OCI-LY1 (cell line): ENCODE measurements around the gene PI4KB.

ENCODE experiments used
- H2AFZ ChIP-seq: fragments of 200-600 bp; sonication (generic), shearing (Covaris generic); 2 replicates; pipeline ENCODE4 v1.6.0; 2014; ENCODE audit warnings: antibody characterized with exemption, mild to moderate bottlenecking, low read length
- H3F3A ChIP-seq: fragments of 200-600 bp; sonication (generic), shearing (Covaris generic); 2 replicates; pipeline ENCODE4 v1.6.0; 2014; ENCODE audit warnings: mild to moderate bottlenecking, antibody characterized with exemption, low read length, moderate library complexity; ENCODE audit not compliant: insufficient read depth
- H3K27ac ChIP-seq: fragments of 200-600 bp; sonication (generic); 2 replicates; pipeline ENCODE4 v1.5.1; 2014; ENCODE audit warnings: low read length, mixed run types, mild to moderate bottlenecking, low read depth; ENCODE audit not compliant: poor library complexity, severe bottlenecking
- H3K27me3 ChIP-seq: fragments of 200-600 bp; sonication (generic); 2 replicates; pipeline ENCODE4 v1.6.0; 2014; ENCODE audit warnings: antibody characterized with exemption, mild to moderate bottlenecking, low read length, moderate library complexity; ENCODE audit not compliant: insufficient read depth
- H3K36me3 ChIP-seq: fragments of 200-600 bp; sonication (generic); 2 replicates; pipeline ENCODE4 v1.6.1; 2014; ENCODE audit warnings: mild to moderate bottlenecking, antibody characterized with exemption, low read length, moderate library complexity, mixed read lengths; ENCODE audit not compliant: insufficient read depth
- H3K4me1 ChIP-seq: fragments of 200-600 bp; sonication (generic); 2 replicates; pipeline ENCODE4 v1.5.1; 2014; ENCODE audit warnings: mild to moderate bottlenecking, low read length, moderate library complexity; ENCODE audit not compliant: insufficient read depth, severe bottlenecking
- H3K4me2 ChIP-seq: fragments of 200-600 bp; sonication (generic), shearing (Covaris generic); 2 replicates; pipeline ENCODE4 v1.6.1; 2014; ENCODE audit warnings: low read length
- H3K4me3 ChIP-seq: fragments of 200-600 bp; sonication (generic); 2 replicates; pipeline ENCODE4 v1.5.1; 2014; ENCODE audit warnings: low read length, low read depth, mild to moderate bottlenecking, mixed read lengths; ENCODE audit not compliant: poor library complexity, severe bottlenecking
- H3K79me2 ChIP-seq: fragments of 200-600 bp; shearing (Covaris generic); 2 replicates; pipeline ENCODE4 v1.6.1; 2016; ENCODE audit warnings: mixed run types, low read length, mixed read lengths; ENCODE audit not compliant: insufficient read depth
- H3K9ac ChIP-seq: fragments of 200-600 bp; sonication (generic), shearing (Covaris generic); 2 replicates; pipeline ENCODE4 v1.6.1; 2014; ENCODE audit warnings: mild to moderate bottlenecking, low read length, mixed read lengths
- H3K9me2 ChIP-seq: fragments of 200-600 bp; sonication (generic), shearing (Covaris generic); 2 replicates; pipeline ENCODE4 v1.6.1; 2014; ENCODE audit warnings: low read depth, mild to moderate bottlenecking, low read length, mixed read lengths
- H3K9me3 ChIP-seq: fragments of 200-600 bp; shearing (Covaris generic); 2 replicates; pipeline ENCODE4 v1.6.1; 2014; ENCODE audit warnings: low read length, mixed read lengths
- H4K20me1 ChIP-seq: fragments of 200-600 bp; sonication (generic), shearing (Covaris generic); 2 replicates; pipeline ENCODE4 v1.6.0; 2016; ENCODE audit warnings: mild to moderate bottlenecking, low read length; ENCODE audit not compliant: insufficient read depth
- EZH2 ChIP-seq: fragments of 200-600 bp; sonication (generic), shearing (Covaris generic); IDR thresholded peaks from 2 replicates; pipeline ENCODE4 v1.8.0; 2017; ENCODE audit warnings: borderline replicate concordance, mixed run types, mild to moderate bottlenecking, antibody characterized with exemption, low read length, moderate library complexity, mixed read lengths
- TF ChIP-seq, protein P1 (sequence below): fragments of 200-600 bp; sonication (generic), shearing (Covaris generic); IDR thresholded peaks from 2 replicates; pipeline ENCODE4 v1.5.1; 2017; ENCODE audit warnings: mild to moderate bottlenecking, antibody characterized with exemption, low read length, moderate library complexity, mixed read lengths

Gene PI4KB

DNA sequence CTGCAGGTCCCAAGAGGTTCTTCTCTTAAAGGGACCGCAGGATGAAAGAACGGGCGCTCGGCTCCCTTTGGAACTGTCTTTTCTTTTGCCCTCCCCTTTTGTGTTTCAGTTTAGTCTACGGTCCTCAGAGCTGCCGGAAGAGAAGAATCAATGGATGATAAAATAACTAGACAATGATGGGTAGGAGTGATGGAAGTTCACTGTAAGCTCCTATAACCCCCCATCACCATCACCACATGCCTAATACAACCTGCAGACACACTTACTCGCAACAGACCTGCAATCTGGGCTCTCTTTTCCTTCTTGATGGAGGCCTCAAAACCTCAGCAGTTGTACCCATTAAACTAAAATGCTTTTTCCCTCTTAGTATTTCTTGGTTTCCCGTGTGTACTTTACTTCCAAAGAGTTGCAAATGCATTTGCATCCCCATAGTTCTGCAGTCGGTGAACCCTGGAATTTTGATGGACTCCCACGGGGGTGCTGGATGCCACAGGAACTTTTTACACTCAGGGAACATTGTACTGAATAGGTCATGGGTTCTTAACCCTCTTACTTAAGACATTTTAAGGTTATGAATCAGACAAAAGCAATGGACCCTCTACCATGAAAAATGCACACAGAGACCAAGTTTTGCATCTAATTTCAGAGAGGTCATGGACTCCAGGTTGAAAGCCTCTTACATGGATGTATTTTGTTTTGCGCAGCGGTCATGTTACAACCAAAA, 20.5 kb upstream of the PI4KB start:
- Histone ChIP-seq H3K36me3 (peaks cover 34% of the 10 kb centered on the region), H2AFZ (peak overlapping the region; percentile 17), H3K4me3 (peak overlapping the region; percentile 71), H3K4me1 (peaks cover 26% of the 10 kb centered on the region), H3K27ac (peak overlapping the region; percentile 91), H4K20me1 (no peaks in the 10 kb centered on the region), H3K27me3 (no peaks in the 10 kb centered on the region), H3K9me3 (peaks cover 7% of the 10 kb centered on the region; the same call in 1 of the 2 replicates), H3K79me2 (no peaks in the 10 kb centered on the region), H3K9me2 (no peaks in the 10 kb centered on the region), H3K9ac (peak overlapping the region; percentile 75), H3F3A (no peaks in the 10 kb centered on the region), H3K4me2 (peak overlapping the region; percentile 72)
- no peak for TF ChIP-seq EZH2
- TF ChIP-seq, protein P1, sequence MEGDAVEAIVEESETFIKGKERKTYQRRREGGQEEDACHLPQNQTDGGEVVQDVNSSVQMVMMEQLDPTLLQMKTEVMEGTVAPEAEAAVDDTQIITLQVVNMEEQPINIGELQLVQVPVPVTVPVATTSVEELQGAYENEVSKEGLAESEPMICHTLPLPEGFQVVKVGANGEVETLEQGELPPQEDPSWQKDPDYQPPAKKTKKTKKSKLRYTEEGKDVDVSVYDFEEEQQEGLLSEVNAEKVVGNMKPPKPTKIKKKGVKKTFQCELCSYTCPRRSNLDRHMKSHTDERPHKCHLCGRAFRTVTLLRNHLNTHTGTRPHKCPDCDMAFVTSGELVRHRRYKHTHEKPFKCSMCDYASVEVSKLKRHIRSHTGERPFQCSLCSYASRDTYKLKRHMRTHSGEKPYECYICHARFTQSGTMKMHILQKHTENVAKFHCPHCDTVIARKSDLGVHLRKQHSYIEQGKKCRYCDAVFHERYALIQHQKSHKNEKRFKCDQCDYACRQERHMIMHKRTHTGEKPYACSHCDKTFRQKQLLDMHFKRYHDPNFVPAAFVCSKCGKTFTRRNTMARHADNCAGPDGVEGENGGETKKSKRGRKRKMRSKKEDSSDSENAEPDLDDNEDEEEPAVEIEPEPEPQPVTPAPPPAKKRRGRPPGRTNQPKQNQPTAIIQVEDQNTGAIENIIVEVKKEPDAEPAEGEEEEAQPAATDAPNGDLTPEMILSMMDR = no peak

GRCh38 chr1:151346769-151347522, 19.7 kb upstream of the PI4KB start, which contains the start of gene RFX5:
Gene RFX5 (minus strand): TSS chr1:151347252. CDS start chr1:151346320, 932 bp downstream.
- TF ChIP-seq, protein P1 = no peak
- no peak for TF ChIP-seq EZH2
- Histone ChIP-seq H3K27me3 (no peaks in the 10 kb centered on the region), H3K4me1 (peaks cover 26% of the 10 kb centered on the region)

GRCh38 chr1:151346082-151346768, 19.0 kb upstream of the PI4KB start:
- H3K9ac ChIP-seq = peak overlapping the region; percentile 75
- no peaks in the 10 kb centered on the region; the same call in 1 of the 2 replicates for H3K9me3 ChIP-seq
- H3K27me3 ChIP-seq = no peaks in the 10 kb centered on the region
- H3K9me2 ChIP-seq = no peaks in the 10 kb centered on the region
- no peaks in the 10 kb centered on the region for H3K79me2 ChIP-seq
- H2AFZ ChIP-seq = no peak overlapping the region
- TF ChIP-seq, protein P1 = no peak
- no peak for TF ChIP-seq EZH2
- peaks cover 5% of the 10 kb centered on the region; the same call in 1 of the 2 replicates for H3F3A ChIP-seq
- peaks cover 49% of the 10 kb centered on the region for H3K36me3 ChIP-seq
- peak overlapping the region; percentile 72 for H3K4me2 ChIP-seq
- peak overlapping the region; percentile 71 for H3K4me3 ChIP-seq
- H3K4me1 ChIP-seq = peaks cover 30% of the 10 kb centered on the region
- no peaks in the 10 kb centered on the region for H4K20me1 ChIP-seq
- peak overlapping the region; percentile 91 for H3K27ac ChIP-seq

More at GRCh38 chr1:151346769-151347522, 19.7 kb upstream of the PI4KB start, which contains the start of gene RFX5:
- H3K9me2 ChIP-seq = no peaks in the 10 kb centered on the region
- peak within 1 kb of the TSS; percentile 71 for H3K4me3 ChIP-seq
- peak within 1 kb of the TSS; percentile 75 for H3K9ac ChIP-seq
- peaks cover 42% of the 10 kb centered on the region for H3K36me3 ChIP-seq
- peak within 1 kb of the TSS; percentile 72 for H3K4me2 ChIP-seq
- H3K79me2 ChIP-seq = no peaks in the 10 kb centered on the region
- H2AFZ ChIP-seq = peak within 1 kb of the TSS; percentile 17
- peak within 1 kb of the TSS; percentile 91 for H3K27ac ChIP-seq
- H3K9me3 ChIP-seq = peaks cover 3% of the 10 kb centered on the region; the same call in 1 of the 2 replicates
- H4K20me1 ChIP-seq = no peaks in the 10 kb centered on the region
- no peaks in the 10 kb centered on the region for H3F3A ChIP-seq
